HepG2 (cell line): Measurements from ENCODE around the gene LCTL. TPM values are rescaled to one million over a fixed set of nuclear protein-coding genes. Genes with fewer than 3 reads are reported as not detected.

Experiments
- IRF2 ChIP-seq: IDR thresholded peaks from 2 replicates; pipeline ENCODE4 v1.6.1; 2018; ENCODE audit warnings: missing genetic modification reagents, missing compliant biosample characterization
- KDM4B ChIP-seq: sonication (generic); formaldehyde crosslinking; IDR thresholded peaks from 2 replicates; pipeline ENCODE4 v1.4.0; 2020; ENCODE audit warnings: missing genetic modification reagents
- KMT2B ChIP-seq: IDR thresholded peaks from 2 replicates; pipeline ENCODE4 v1.6.1; 2016; ENCODE audit warnings: missing genetic modification reagents, missing compliant biosample characterization
- MEIS1 ChIP-seq: sonication (generic); formaldehyde crosslinking; IDR thresholded peaks from 2 replicates; pipeline ENCODE4 v1.9.0; 2021; ENCODE audit warnings: mild to moderate bottlenecking, missing genetic modification reagents, moderate library complexity, borderline replicate concordance
- MXD4 ChIP-seq: IDR thresholded peaks from 2 replicates; pipeline ENCODE4 v1.6.1; 2016; ENCODE audit warnings: mild to moderate bottlenecking, missing biosample characterization, missing genetic modification reagents
- RBM39 ChIP-seq: fragments of 200-400 bp; formaldehyde crosslinking; IDR thresholded peaks from one replicate; pipeline ENCODE4 v1.6.1; 2018; ENCODE audit warnings: antibody characterized with exemption, mild to moderate bottlenecking, low read depth, low read length; ENCODE audit not compliant: poor library complexity, severe bottlenecking
- SPEN ChIP-seq: sonication (generic); formaldehyde crosslinking; IDR thresholded peaks from 2 replicates; pipeline ENCODE4 v1.5.1; 2020; ENCODE audit warnings: low read depth, mild to moderate bottlenecking, missing genetic modification reagents
- SRY ChIP-seq: sonication (generic); formaldehyde crosslinking; IDR thresholded peaks from 2 replicates; pipeline ENCODE4 v1.8.0; 2022; ENCODE audit warnings: mild to moderate bottlenecking, missing genetic modification reagents
- TBX2 ChIP-seq: sonication (generic); formaldehyde crosslinking; IDR thresholded peaks from 2 replicates; pipeline ENCODE4 v1.5.0; 2020; ENCODE audit warnings: missing genetic modification reagents, mild to moderate bottlenecking, borderline replicate concordance
- TCF12 ChIP-seq, 2 experiments: fragments of 450-650 bp in 1 of 2; sonication (generic) in 1 of 2; formaldehyde crosslinking in 1 of 2; IDR thresholded peaks; 2 replicates each; pipeline versions ENCODE4 v1.6.1 to v1.8.0; 2017 to 2022; ENCODE audit warnings: antibody characterized with exemption in 1 of 2, mild to moderate bottlenecking in 1 of 2, missing genetic modification reagents in 1 of 2, moderate library complexity in 1 of 2
- XRCC5 ChIP-seq: fragments of 200-400 bp; formaldehyde crosslinking; optimal IDR thresholded peaks from 2 replicates; pipeline ENCODE3; 2017; ENCODE audit warnings: mild to moderate bottlenecking, low read length
- ZBTB38 ChIP-seq: sonication (generic); formaldehyde crosslinking; IDR thresholded peaks from 2 replicates; pipeline ENCODE4 v1.5.1; 2020; ENCODE audit warnings: mild to moderate bottlenecking, missing genetic modification reagents
- ZNF260 ChIP-seq: sonication (generic); formaldehyde crosslinking; IDR thresholded peaks from 2 replicates; pipeline ENCODE4 v1.4.0; 2020; ENCODE audit warnings: missing genetic modification reagents, low read depth, mild to moderate bottlenecking, borderline replicate concordance
- ZNF343 ChIP-seq: sonication (generic); formaldehyde crosslinking; IDR thresholded peaks from 2 replicates; pipeline ENCODE4 v1.4.0; 2020; ENCODE audit warnings: mild to moderate bottlenecking, missing genetic modification reagents
- ZNF546 ChIP-seq: sonication (generic); formaldehyde crosslinking; conservative IDR thresholded peaks from 2 replicates; pipeline ENCODE4 v1.8.1; 2023; ENCODE audit warnings: mild to moderate bottlenecking, missing genetic modification reagents
- ZNF589 ChIP-seq: sonication (generic); formaldehyde crosslinking; conservative IDR thresholded peaks from 2 replicates; pipeline ENCODE4 v1.8.0; 2022; ENCODE audit warnings: mild to moderate bottlenecking, moderate library complexity, missing genetic modification reagents
- ZNF724P ChIP-seq: sonication (generic); formaldehyde crosslinking; IDR thresholded peaks from 2 replicates; pipeline ENCODE4 v1.8.0; 2022; ENCODE audit warnings: missing genetic modification reagents, borderline replicate concordance
- polyA plus RNA-seq, 8 experiments: library from polyadenylated mRNA; depleted of rRNA in 3 of 8; stranded (reverse) in 7 of 8; unstranded in 1 of 8; fragments of >200 nt; fragmentation: Illumina TruSeq in 4 of 8; extraction: Trizol in 4 of 8; gene quantifications; 2 replicates each; pipeline versions ENCODE4 v1.2.1 to v1.2.3, GENCODE V29; 2011 to 2016; ENCODE audit warnings: low read depth in 4 of 8, missing spikeins in 1 of 8, mixed read lengths in 1 of 8; ENCODE audit not compliant: insufficient read depth in 1 of 8
- total RNA-seq, 5 experiments: library from RNA; depleted of rRNA; stranded (reverse); fragments of >200 nt; fragmentation: Illumina TruSeq; extraction: Trizol; gene quantifications; 2 replicates each; pipeline ENCODE4 v1.2.3, GENCODE V29; 2016; ENCODE audit warnings: low read depth in 1 of 5
- TF ChIP-seq, protein P1 (sequence below): sonication (generic); formaldehyde crosslinking; IDR thresholded peaks from 2 replicates; pipeline ENCODE4 v1.8.0; 2022; ENCODE audit warnings: mild to moderate bottlenecking, missing genetic modification reagents, borderline replicate concordance
- TF ChIP-seq, protein P2 (sequence below): IDR thresholded peaks from 2 replicates; pipeline ENCODE4 v1.6.1; 2016; ENCODE audit warnings: missing biosample characterization, missing genetic modification reagents, low read depth
- TF ChIP-seq, protein P3 (sequence below): sonication (generic); formaldehyde crosslinking; IDR thresholded peaks from 2 replicates; pipeline ENCODE4 v1.4.0; 2020; ENCODE audit warnings: mild to moderate bottlenecking, missing genetic modification reagents
- TF ChIP-seq, protein P4 (sequence below): IDR thresholded peaks from 2 replicates; pipeline ENCODE4 v1.6.1; 2016; ENCODE audit warnings: missing compliant biosample characterization, missing genetic modification reagents, borderline replicate concordance
- TF ChIP-seq, protein P5 (sequence below): IDR thresholded peaks from 2 replicates; pipeline ENCODE4 v1.6.1; 2016; ENCODE audit warnings: low read depth, borderline replicate concordance

LCTL gene
- total and polyA plus RNA-seq, 2 of the 13 experiments (the other 11 are each of a cell fraction or from before 2014, with no cell fraction given): 0.96 to 1.4 TPM

DNA sequence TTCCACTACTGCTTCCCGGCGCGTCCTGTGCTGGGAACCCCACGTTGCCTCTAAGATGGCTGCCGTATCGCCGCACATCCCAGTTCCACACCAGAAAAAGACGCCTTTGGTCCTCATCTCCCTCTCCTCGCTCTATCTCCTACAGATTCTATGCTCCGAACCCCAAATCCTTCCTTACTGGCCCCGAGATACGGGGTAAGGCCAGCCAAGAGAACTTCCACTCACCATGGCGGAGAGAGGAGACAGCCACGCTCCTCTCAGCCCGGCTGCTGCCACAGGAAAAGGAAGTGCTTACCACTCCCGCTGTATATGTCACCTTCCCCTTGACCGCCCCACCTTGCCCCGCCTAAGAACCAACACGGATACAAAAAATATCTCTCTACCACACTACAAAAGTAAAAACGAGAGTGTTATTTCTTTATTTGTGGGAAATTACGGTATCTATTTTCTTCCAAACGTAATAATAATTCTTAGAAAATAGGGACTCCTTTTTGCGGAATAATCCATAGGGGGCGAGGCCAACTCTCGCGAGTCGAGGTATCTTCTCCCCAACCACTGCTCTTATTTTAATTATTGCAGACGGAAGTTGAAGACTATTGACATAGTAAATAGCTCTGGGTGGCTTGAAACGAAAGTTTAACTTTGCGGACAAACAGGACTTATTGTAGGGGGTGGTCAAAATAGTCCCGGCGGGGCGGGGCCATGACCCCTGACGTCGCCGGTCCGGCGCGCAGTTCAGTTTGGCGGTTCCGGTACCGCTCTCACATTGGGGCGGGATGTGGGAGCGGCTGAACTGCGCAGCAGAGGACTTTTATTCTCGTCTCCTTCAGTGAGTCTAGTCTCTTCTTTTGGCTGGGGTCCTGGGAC is 61.0 kb downstream of the LCTL start, which contains the start of the genes RPL4 and ZWILCH (continued):
- TF ChIP-seq ZNF589 (CRISPR knock-in tag): no peak
- peak; percentile 45; the same call in 1 of the 2 replicates for TF ChIP-seq MXD4 (CRISPR knock-in tag)
- TF ChIP-seq ZNF724P (CRISPR knock-in tag): no peak
- TF ChIP-seq, protein P1, sequence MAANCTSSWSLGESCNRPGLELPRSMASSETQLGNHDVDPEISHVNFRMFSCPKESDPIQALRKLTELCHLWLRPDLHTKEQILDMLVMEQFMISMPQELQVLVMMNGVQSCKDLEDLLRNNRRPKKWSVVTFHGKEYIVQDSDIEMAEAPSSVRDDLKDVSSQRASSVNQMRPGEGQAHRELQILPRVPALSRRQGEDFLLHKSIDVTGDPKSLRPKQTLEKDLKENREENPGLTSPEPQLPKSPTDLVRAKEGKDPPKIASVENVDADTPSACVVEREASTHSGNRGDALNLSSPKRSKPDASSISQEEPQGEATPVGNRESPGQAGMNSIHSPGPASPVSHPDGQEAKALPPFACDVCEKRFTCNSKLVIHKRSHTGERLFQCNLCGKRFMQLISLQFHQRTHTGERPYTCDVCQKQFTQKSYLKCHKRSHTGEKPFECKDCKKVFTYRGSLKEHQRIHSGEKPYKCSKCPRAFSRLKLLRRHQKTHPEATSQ (CRISPR knock-in tag): no peak
- TF ChIP-seq, protein P2, sequence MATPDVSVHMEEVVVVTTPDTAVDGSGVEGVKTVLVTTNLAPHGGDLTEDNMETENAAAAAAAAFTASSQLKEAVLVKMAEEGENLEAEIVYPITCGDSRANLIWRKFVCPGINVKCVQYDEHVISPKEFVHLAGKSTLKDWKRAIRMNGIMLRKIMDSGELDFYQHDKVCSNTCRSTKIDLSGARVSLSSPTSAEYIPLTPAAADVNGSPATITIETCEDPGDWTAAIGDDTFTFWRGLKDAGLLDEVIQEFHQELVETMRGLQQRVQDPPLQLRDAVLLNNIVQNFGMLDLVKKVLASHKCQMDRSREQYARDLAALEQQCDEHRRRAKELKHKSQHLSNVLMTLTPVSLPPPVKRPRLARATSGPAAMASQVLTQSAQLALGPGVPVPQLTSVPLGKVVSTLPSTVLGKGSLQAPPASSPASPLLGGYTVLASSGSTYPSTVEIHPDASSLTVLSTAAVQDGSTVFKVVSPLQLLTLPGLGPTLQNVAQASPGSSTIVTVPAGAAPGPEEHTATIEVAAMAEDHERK (CRISPR knock-in tag): no peak
- no peak for TF ChIP-seq XRCC5
- TF ChIP-seq, protein P3, sequence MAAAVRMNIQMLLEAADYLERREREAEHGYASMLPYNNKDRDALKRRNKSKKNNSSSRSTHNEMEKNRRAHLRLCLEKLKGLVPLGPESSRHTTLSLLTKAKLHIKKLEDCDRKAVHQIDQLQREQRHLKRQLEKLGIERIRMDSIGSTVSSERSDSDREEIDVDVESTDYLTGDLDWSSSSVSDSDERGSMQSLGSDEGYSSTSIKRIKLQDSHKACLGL (CRISPR knock-in tag): peak; percentile 48; the same call in 1 of the 2 replicates
- TF ChIP-seq SPEN (CRISPR knock-in tag): peak; percentile 70; the same call in 1 of the 2 replicates
- peak; percentile 87 for TF ChIP-seq KMT2B (CRISPR knock-in tag)
- TF ChIP-seq ZNF260 (CRISPR knock-in tag): no peak
- TF ChIP-seq MEIS1 (CRISPR knock-in tag): no peak
- TF ChIP-seq, protein P4, sequence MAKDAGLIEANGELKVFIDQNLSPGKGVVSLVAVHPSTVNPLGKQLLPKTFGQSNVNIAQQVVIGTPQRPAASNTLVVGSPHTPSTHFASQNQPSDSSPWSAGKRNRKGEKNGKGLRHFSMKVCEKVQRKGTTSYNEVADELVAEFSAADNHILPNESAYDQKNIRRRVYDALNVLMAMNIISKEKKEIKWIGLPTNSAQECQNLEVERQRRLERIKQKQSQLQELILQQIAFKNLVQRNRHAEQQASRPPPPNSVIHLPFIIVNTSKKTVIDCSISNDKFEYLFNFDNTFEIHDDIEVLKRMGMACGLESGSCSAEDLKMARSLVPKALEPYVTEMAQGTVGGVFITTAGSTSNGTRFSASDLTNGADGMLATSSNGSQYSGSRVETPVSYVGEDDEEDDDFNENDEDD (CRISPR knock-in tag): peak; percentile 96
- TF ChIP-seq ZBTB38: no peak
- peak; percentile 57 for TF ChIP-seq IRF2 (CRISPR knock-in tag)
- no peak for TF ChIP-seq ZNF343
- TF ChIP-seq RBM39: no peak
- TF ChIP-seq, protein P5, sequence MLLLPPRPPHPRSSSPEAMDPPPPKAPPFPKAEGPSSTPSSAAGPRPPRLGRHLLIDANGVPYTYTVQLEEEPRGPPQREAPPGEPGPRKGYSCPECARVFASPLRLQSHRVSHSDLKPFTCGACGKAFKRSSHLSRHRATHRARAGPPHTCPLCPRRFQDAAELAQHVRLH (CRISPR knock-in tag): no peak
- no peak for TF ChIP-seq KDM4B
- TF ChIP-seq TBX2 (CRISPR knock-in tag): peak; percentile 33; the same call in 1 of the 2 replicates
- TF ChIP-seq SRY (CRISPR knock-in tag): no peak
- TF ChIP-seq ZNF546: peak; percentile 85
- TF ChIP-seq TCF12 (IDR thresholded peaks at IDR 0.05): no peak
- no peak for TF ChIP-seq TCF12 (CRISPR knock-in tag; IDR thresholded peaks at IDR 0.05)
